AG10803 (cell line): ENCODE data around the gene TACR1.
"Not testable (repeated sequence)": the region's sequence is repeated elsewhere in the genome, so short reads cannot be mapped to it uniquely, and the experiment has no call there.

Experiments used
- DNase-seq: peaks from one replicate; pipeline ENCODE4 v3.0.0; 2010; ENCODE audit warnings: low read depth
- H3K4me3 ChIP-seq: 2 replicates; pipeline ENCODE4 v1.5.1; 2011; ENCODE audit warnings: mild to moderate bottlenecking, low read length, control low read depth
- CTCF ChIP-seq: conservative IDR thresholded peaks from 2 replicates; pipeline ENCODE4 v1.5.1; 2011; ENCODE audit warnings: mild to moderate bottlenecking, low read length, control low read depth, inconsistent platforms

The TACR1 gene

DNA sequence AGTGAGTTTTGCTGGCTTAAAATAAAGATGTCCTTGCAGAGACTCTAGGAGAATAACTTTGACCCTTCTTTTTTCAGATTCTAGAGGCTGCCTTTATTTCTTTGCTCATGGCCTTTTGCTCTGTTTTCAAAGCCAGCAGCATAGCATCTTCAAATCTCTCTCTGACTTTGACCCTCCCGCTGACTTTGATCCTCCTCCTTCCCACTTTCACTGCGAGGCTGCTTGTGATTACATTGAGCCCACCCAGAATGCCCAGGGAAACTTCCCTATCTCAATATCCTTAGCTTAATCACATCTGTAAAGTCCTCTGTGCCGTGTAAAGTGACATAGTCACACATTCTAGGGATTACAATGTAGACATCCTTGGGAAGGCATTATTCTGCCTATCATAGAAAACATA lies 23.9 kb downstream of the TACR1 start:
- no peak for DNase-seq
- H3K4me3 ChIP-seq, result no peak overlapping the region
- no peak for TF ChIP-seq CTCF

GRCh38 chr2:75174981-75175380 lies 24.3 kb downstream of the TACR1 start:
- DNase-seq, result peak; percentile 8
- no peak overlapping the region for H3K4me3 ChIP-seq
- no peak for TF ChIP-seq CTCF

DNA sequence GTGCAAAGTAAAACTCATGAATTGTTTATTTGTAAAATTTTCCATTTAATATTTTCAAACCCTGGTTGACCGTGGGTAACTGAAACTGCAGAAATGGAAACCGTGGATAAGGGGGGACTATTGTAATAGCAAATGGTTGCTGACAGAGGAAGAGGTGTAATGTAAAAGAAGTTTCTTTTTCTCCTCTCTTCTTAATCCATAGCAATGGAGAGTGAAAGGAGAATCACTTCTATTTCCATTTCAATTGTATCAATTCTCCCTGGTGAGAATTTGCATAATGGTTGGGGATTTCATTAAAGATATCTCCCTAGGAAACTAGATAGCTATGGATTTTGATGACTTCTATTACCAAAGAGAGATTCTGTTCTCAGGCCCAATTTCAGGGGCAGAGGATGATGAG lies 24.8 kb downstream of the TACR1 start:
- TF ChIP-seq CTCF, result no peak
- no peak overlapping the region for H3K4me3 ChIP-seq

DNA sequence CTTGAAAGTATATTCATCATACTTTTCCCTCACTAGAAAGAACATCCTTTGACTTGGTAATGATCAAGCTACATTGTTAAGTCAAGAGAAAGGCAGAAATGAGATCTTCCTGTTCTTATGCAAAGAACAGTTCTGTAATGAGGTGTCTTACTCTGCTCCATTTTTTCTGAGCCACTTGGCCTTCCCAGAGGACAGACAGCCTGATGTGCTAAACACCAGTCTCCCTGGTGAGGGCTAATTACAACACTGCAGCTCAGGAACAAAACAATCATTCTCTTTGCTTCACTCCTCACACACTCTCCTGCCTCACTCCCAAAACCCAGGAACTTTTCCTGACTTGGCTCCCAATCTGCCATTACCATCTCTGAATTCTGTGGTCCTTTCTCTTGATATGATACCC lies 25.6 kb downstream of the TACR1 start:
- DNase-seq, result no peak
- H3K4me3 ChIP-seq, result no peak overlapping the region
- no peak for TF ChIP-seq CTCF

More for the DNA sequence above, 24.8 kb downstream of the TACR1 start:
- DNase-seq, result no peak

DNA sequence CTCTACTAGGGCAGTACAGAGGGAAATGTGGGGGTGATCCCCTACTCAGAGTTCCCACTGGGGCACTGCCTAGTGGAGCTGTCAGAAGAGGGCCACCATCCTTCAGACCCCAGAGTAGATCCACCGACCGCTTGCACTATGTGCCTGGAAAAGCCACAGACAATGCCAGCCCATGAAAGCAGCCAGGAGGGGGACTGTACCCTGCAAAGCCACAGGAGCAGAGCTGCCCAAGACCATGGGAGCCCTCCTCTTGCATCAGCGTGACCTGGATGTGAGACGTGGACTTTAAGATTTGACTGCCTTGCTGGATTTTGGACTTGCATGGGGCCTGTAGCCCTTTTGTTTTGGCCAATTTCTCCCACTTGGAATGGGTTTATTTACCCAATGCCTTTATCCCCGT lies 27.9 kb downstream of the TACR1 start:
- H3K4me3 ChIP-seq, DNase-seq: not testable (repeated sequence)

- no peak for TF ChIP-seq CTCF
- H3K4me3 ChIP-seq, result no peak overlapping the region
- DNase-seq, result no peak
Measured at GRCh38 chr2:75170889-75171288, 28.4 kb downstream of the TACR1 start.

GRCh38 chr2:75168186-75168585 lies 31.1 kb downstream of the TACR1 start:
- no peak for DNase-seq
- H3K4me3 ChIP-seq, result no peak overlapping the region
- no peak for TF ChIP-seq CTCF

DNA sequence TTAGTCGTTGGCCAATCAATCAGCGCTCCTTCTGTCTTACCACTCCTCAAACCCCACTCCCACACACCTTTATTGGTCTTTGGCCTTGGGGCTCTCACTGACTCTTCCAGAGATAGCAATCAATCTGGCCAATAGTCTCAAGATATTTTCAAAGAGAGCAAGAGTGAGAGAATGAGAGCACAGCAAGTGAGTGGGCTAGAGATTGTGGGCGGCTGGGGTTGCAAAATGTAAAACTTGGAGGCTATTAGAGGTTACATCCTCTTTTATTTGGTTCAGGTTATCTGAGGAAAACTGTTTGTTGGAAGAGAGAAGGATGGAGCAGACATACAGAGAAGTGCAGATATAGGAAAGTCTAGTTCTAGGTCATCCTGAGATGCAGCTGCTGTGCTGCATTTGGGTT lies 32.8 kb downstream of the TACR1 start:
- DNase-seq, result no peak
- TF ChIP-seq CTCF, result no peak
- H3K4me3 ChIP-seq, result no peak overlapping the region
